Endothelial cell of umbilical vein (primary cell): ENCODE results near the gene ZNF497. TPM values are rescaled to one million over a fixed set of nuclear protein-coding genes. Genes with fewer than 3 reads are reported as not detected.

ENCODE experiments used
- BruUV-seq: library from RNA; stranded (reverse); fragments of 400-500 nt; replicated peaks from 2 replicates; lab custom pipeline; 2021; lab: Mats Ljungman, UMichigan
- CTCF ChIA-PET: fragments of 300-600, 350-600 bp; sonication (Branson Sonifier 250); formaldehyde crosslinking; loops from one replicate; lab custom pipeline; 2021; ENCODE audit warnings: antibody characterized with exemption, inconsistent platforms; lab: Charles Lee
- POLR2A ChIA-PET: fragments of 300-600, 350-600 bp; sonication (Branson Sonifier 250); formaldehyde crosslinking; loops from one replicate; lab custom pipeline; 2021; ENCODE audit warnings: antibody characterized with exemption, inconsistent platforms; lab: Charles Lee
- DNase-seq: peaks from one replicate; pipeline ENCODE4 v3.0.0-alpha.2; 2011; ENCODE audit warnings: low read depth, low spot score
- FAIRE-seq: peaks from 2 replicates; lab custom pipeline; 2011; peaks lifted over from hg19 to GRCh38; lab: Jason Lieb, UNC
- H2AFZ ChIP-seq: 2 replicates; pipeline ENCODE4 v1.6.0; 2012; ENCODE audit warnings: low read depth, low read length, control low read depth, inconsistent platforms
- H3K27ac ChIP-seq: 2 replicates; pipeline ENCODE4 v1.5.1; 2011; ENCODE audit warnings: low read depth, mild to moderate bottlenecking, control low read depth, low read length, moderate library complexity; ENCODE audit not compliant: insufficient read depth
- H3K27me3 ChIP-seq, 2 experiments: 2 replicates each; pipeline versions ENCODE4 v1.6.0 to v1.6.1; 2011; ENCODE audit warnings: low read length in 2 of 2, mixed read lengths in 1 of 2; ENCODE audit not compliant: control insufficient read depth in 2 of 2, insufficient read depth in 2 of 2
- H3K36me3 ChIP-seq, 2 experiments: 2 replicates in 1 of 2; 3 replicates in 1 of 2; pipeline ENCODE4 v1.5.1; 2011; ENCODE audit warnings: low read length in 2 of 2, mild to moderate bottlenecking in 1 of 2, moderate library complexity in 1 of 2; ENCODE audit not compliant: control insufficient read depth in 2 of 2, insufficient read depth in 2 of 2; ENCODE audit errors: extremely low read depth in 1 of 2
- H3K4me1 ChIP-seq: 3 replicates; pipeline ENCODE4 v1.5.1; 2011; ENCODE audit warnings: mild to moderate bottlenecking, low read length; ENCODE audit not compliant: control insufficient read depth, insufficient read depth; ENCODE audit errors: extremely low read depth
- H3K4me2 ChIP-seq: 2 replicates; pipeline ENCODE4 v1.6.1; 2011; ENCODE audit warnings: low read length, control low read depth, mixed read lengths; ENCODE audit not compliant: insufficient read depth
- H3K4me3 ChIP-seq, 3 experiments: fragments of 200-600 bp in 1 of 3; sonication (generic), shearing (Covaris generic) in 1 of 3; replicated peaks in 1 of 3; 2 replicates each; pipeline ENCODE4 v1.5.1; 2011 to 2016; ENCODE audit warnings: control low read depth in 3 of 3, low read length in 3 of 3, mild to moderate bottlenecking in 2 of 3, inconsistent platforms in 1 of 3, low read depth in 1 of 3, moderate library complexity in 1 of 3; ENCODE audit not compliant: insufficient read depth in 1 of 3
- H3K79me2 ChIP-seq: 2 replicates; pipeline ENCODE4 v1.6.0; 2012; ENCODE audit warnings: low read length, inconsistent platforms; ENCODE audit not compliant: control insufficient read depth, insufficient read depth
- H3K9ac ChIP-seq: replicated peaks from 2 replicates; pipeline ENCODE3; 2011; ENCODE audit warnings: low read length, control low read depth; ENCODE audit not compliant: insufficient read depth; ENCODE audit errors: extremely low read depth
- H3K9me1 ChIP-seq: replicated peaks from 3 replicates; pipeline ENCODE4 v1.6.0; 2011; ENCODE audit warnings: mild to moderate bottlenecking, low read length; ENCODE audit not compliant: control insufficient read depth, insufficient read depth; ENCODE audit errors: extremely low read depth
- H3K9me3 ChIP-seq: replicated peaks from 2 replicates; pipeline ENCODE4 v1.5.1; 2012; ENCODE audit warnings: low read length, inconsistent platforms; ENCODE audit not compliant: control insufficient read depth, insufficient read depth
- H4K20me1 ChIP-seq: replicated peaks from 2 replicates; pipeline ENCODE3; 2011; ENCODE audit warnings: mild to moderate bottlenecking, low read length; ENCODE audit not compliant: control insufficient read depth, insufficient read depth; ENCODE audit errors: extremely low read depth
- CTCF ChIP-seq, 2 donors: IDR thresholded peaks; 1 replicate in 1 of 2; 2 replicates in 1 of 2; pipeline ENCODE4 v1.5.1; 2011; ENCODE audit warnings: low read length in 2 of 2, mild to moderate bottlenecking in 2 of 2, moderate library complexity in 2 of 2, control low read depth in 1 of 2, inconsistent platforms in 1 of 2, low read depth in 1 of 2; ENCODE audit not compliant: insufficient read depth in 1 of 2; ENCODE audit errors: extremely low read depth in 1 of 2
- EZH2 ChIP-seq: IDR thresholded peaks from 2 replicates; pipeline ENCODE4 v1.6.1; 2012; ENCODE audit warnings: borderline replicate concordance, low read depth, mild to moderate bottlenecking, moderate library complexity, low read length, inconsistent platforms; ENCODE audit not compliant: severe bottlenecking
- FOS ChIP-seq: IDR thresholded peaks from 2 replicates; pipeline ENCODE4 v1.6.1; 2011; ENCODE audit warnings: mild to moderate bottlenecking, low read length, moderate library complexity, borderline replicate concordance; ENCODE audit not compliant: insufficient read depth
- GATA2 ChIP-seq: IDR thresholded peaks from 2 replicates; pipeline ENCODE4 v1.7.0; 2011; ENCODE audit warnings: low read depth, mild to moderate bottlenecking, moderate library complexity, mixed read lengths, low read length; ENCODE audit not compliant: insufficient read length, insufficient read depth
- JUN ChIP-seq: IDR thresholded peaks from 2 replicates; pipeline ENCODE4 v1.6.1; 2011; ENCODE audit warnings: borderline replicate concordance, low read depth; ENCODE audit not compliant: insufficient read length, insufficient read depth
- MAX ChIP-seq: IDR thresholded peaks from 2 replicates; pipeline ENCODE4 v1.6.1; 2011; ENCODE audit not compliant: insufficient read depth, insufficient read length
- MYC ChIP-seq: IDR thresholded peaks from one replicate; pipeline ENCODE4 v1.6.1; 2011; ENCODE audit warnings: mild to moderate bottlenecking, low read depth, low read length
- POLR2A ChIP-seq: IDR thresholded peaks from 2 replicates; pipeline ENCODE4 v1.6.1; 2012; ENCODE audit warnings: low read depth, mild to moderate bottlenecking, control low read depth, low read length
- POLR2AphosphoS5 ChIP-seq: IDR thresholded peaks from 2 replicates; pipeline ENCODE4 v1.6.1; 2012; ENCODE audit warnings: low read depth, mild to moderate bottlenecking, control low read depth, low read length, moderate library complexity; ENCODE audit not compliant: insufficient read depth
- dilution Hi-C: fragments of 300-500 bp; cut with MboI; formaldehyde crosslinking; loops from one replicate; pipeline ENCODE4 v1.15.0; 2019; ENCODE audit warnings: low sequenced_read_pairs; ENCODE audit not compliant: extremely low pct_ligation_motif_present
- intact Hi-C: fragments of 100-400 bp; cut with micrococcal nuclease; formaldehyde crosslinking; loops from one replicate; pipeline ENCODE4 v1.10.0; 2022
- polyA plus RNA-seq, 4 experiments: library from polyadenylated mRNA; depleted of rRNA in 3 of 4; stranded (reverse) in 3 of 4; unstranded in 1 of 4; fragments of >200 nt; gene quantifications; 2 replicates each; pipeline versions ENCODE4 v1.2.1 to v1.2.3, GENCODE V29; 2011 to 2012; ENCODE audit warnings: missing spikeins in 1 of 4
- total RNA-seq: library from RNA; stranded (reverse); gene quantifications from 2 replicates; pipeline ENCODE4 v1.2.3, GENCODE V29; 2021

Gene ZNF497
- total and polyA plus RNA-seq, 2 donors (not counting 3 experiments of a cell fraction or from before 2014, with no cell fraction given): 0.40 to 1.3 TPM

GRCh38 chr19:58336820-58337219 is 25.7 kb downstream of the ZNF497 start:
- no peak overlapping the region for H3K4me2 ChIP-seq
- peaks cover 2% of the 10 kb centered on the region for H3K9me3 ChIP-seq
- no TSS peak for BruUV-seq
- intact Hi-C loops (no loop called here), dilution Hi-C loops (no loop called here)
- no peaks in the 10 kb centered on the region for H3K9me1 ChIP-seq
- no peaks in the 10 kb centered on the region for H3K79me2 ChIP-seq
- DNase-seq (no peak), FAIRE-seq (no peak)
- H4K20me1 ChIP-seq: no peaks in the 10 kb centered on the region
- CTCF ChIA-PET: no interaction called here
- H3K27ac ChIP-seq: no peak overlapping the region
- H3K4me3 ChIP-seq: no peak overlapping the region
- POLR2A ChIA-PET: no interaction called here
- H2AFZ ChIP-seq: no peak overlapping the region
- TF ChIP-seq FOS (no peak), CTCF (IDR thresholded peaks at IDR 0.05; ENCODE audit: extremely low read depth in 1 of 2, insufficient read depth in 1 of 2, low read depth in 1 of 2, low read length in 2 of 2) (no peak), EZH2 (no peak), POLR2A (no peak), POLR2AphosphoS5 (no peak), MAX (no peak), JUN (no peak), GATA2 (no peak), MYC (no peak)
- no peaks in the 10 kb centered on the region for H3K4me1 ChIP-seq
- H3K27me3 ChIP-seq: no peaks in the 10 kb centered on the region
- no peak overlapping the region for H3K9ac ChIP-seq
- H3K36me3 ChIP-seq: peaks cover 0 to 22% of the 10 kb centered on the region in 2 experiments
